Measurements from ENCODE around the gene PRKAG2. TPM values are rescaled to one million over a fixed set of nuclear protein-coding genes. Genes with fewer than 3 reads are reported as not detected.
"Not testable (repeated sequence)": the region's sequence is repeated elsewhere in the genome, so short reads cannot be mapped to it uniquely, and the experiment has no call there.

Gene PRKAG2
- total RNA-seq, 4 donors from 2014 or later = 7.5 to 14.3 (median 12.2) TPM

GRCh38 chr7:151827620-151828019, 49.3 kb downstream of the PRKAG2 start:
- WGBS, 2 donors = 91% methylated on average over 8 of the region's 8 CpGs

GRCh38 chr7:151826316-151826715, 50.6 kb downstream of the PRKAG2 start:
- WGBS, 2 donors = 77 to 81% methylated on average over 6 of the region's 6 CpGs
- DNase-seq (ENCODE audit: low spot score in 2 of 2); intact Hi-C loops (cut with DNase I; ENCODE audit: low total_unique reads); H3K4me3 ChIP-seq (ENCODE audit: low read depth, poor library complexity, severe bottlenecking): not testable (repeated sequence)

More at GRCh38 chr7:151827620-151828019, 49.3 kb downstream of the PRKAG2 start:
- intact Hi-C loops (cut with DNase I; ENCODE audit: low total_unique reads) = no loop called here
- no peak for DNase-seq (ENCODE audit: low spot score in 2 of 2)
- TF ChIP-seq POLR2A (IDR thresholded peaks at IDR 0.05) (no peak), CTCF (IDR thresholded peaks at IDR 0.05) (no peak)
- no peak overlapping the region for H3K4me3 ChIP-seq (ENCODE audit: low read depth, poor library complexity, severe bottlenecking)

- TF ChIP-seq POLR2A (IDR thresholded peaks at IDR 0.05) (no peak), CTCF (IDR thresholded peaks at IDR 0.05) (no peak)
- WGBS, 2 donors = 59 to 72% methylated on average over 5 of the region's 5 CpGs
- intact Hi-C loops (cut with DNase I; ENCODE audit: low total_unique reads) = no loop called here
- no peak for DNase-seq (ENCODE audit: low spot score in 2 of 2)
- no peak overlapping the region for H3K4me3 ChIP-seq (ENCODE audit: low read depth, poor library complexity, severe bottlenecking)
Observed at GRCh38 chr7:151825721-151826120, 51.2 kb downstream of the PRKAG2 start.

- H3K4me3 ChIP-seq (ENCODE audit: low read depth, poor library complexity, severe bottlenecking) = no peak overlapping the region
- 79 to 86% methylated on average over 14 of the region's 14 CpGs for WGBS, 2 donors
- TF ChIP-seq CTCF (IDR thresholded peaks at IDR 0.05) = no peak
- TF ChIP-seq POLR2A (IDR thresholded peaks at IDR 0.05) = no peak
- intact Hi-C loops (cut with DNase I; ENCODE audit: low total_unique reads) = no loop called here
- no peak for DNase-seq (ENCODE audit: low spot score in 2 of 2)
Observed at GRCh38 chr7:151824373-151824933, 52.5 kb downstream of the PRKAG2 start.

- TF ChIP-seq POLR2A (IDR thresholded peaks at IDR 0.05) (no peak), CTCF (IDR thresholded peaks at IDR 0.05) (no peak)
- DNase-seq (ENCODE audit: low spot score in 2 of 2) = no peak
- no peak overlapping the region for H3K4me3 ChIP-seq (ENCODE audit: low read depth, poor library complexity, severe bottlenecking)
- intact Hi-C loops (cut with DNase I; ENCODE audit: low total_unique reads) = no loop called here
- WGBS, 2 donors = 66 to 71% methylated on average over 8 of the region's 8 CpGs
Observed at GRCh38 chr7:151823566-151824372, 53.1 kb downstream of the PRKAG2 start.

- TF ChIP-seq CTCF (IDR thresholded peaks at IDR 0.05) (no peak), POLR2A (IDR thresholded peaks at IDR 0.05) (no peak)
- H3K4me3 ChIP-seq (ENCODE audit: low read depth, poor library complexity, severe bottlenecking) = no peak overlapping the region
- intact Hi-C loops (cut with DNase I; ENCODE audit: low total_unique reads) = no loop called here
- WGBS, 2 donors = 71 to 73% methylated on average over 17 of the region's 17 CpGs
- DNase-seq (ENCODE audit: low spot score in 2 of 2) = no peak
Observed at GRCh38 chr7:151822541-151823181, 54.3 kb downstream of the PRKAG2 start.

Measured in lower leg skin (tissue), 4 donors.